HG03378 (cell line): ENCODE results near the gene ADTRP.

Experiments
- ATAC-seq: cut with Tn5 transposase; IDR thresholded peaks from one replicate; pipeline ENCODE4 v1.9.1; 2021; ENCODE audit warnings: mild to moderate bottlenecking, moderate library complexity; ENCODE audit not compliant: unreplicated experiment

ADTRP gene

DNA sequence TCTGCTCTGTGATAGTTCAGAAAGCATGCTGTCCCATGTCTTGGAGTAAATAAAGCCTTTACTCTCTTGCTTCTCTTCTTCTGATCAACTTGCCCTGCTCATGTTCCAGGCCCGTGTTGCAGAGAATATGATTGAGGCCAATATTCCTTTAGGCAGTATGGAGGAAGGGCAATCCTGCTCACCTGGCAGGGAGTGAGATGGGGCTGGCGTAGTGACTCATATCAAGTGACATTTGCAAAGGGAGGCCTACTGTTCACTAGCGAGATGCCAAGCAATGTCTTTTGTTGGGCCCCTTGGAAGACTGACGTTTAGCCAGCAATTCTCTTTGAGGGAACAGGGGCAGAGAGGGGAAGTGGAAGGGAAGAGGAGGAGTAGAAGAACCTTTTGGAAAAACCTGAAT lies 19.7 kb downstream of the ADTRP start:
- no peak for ATAC-seq

DNA sequence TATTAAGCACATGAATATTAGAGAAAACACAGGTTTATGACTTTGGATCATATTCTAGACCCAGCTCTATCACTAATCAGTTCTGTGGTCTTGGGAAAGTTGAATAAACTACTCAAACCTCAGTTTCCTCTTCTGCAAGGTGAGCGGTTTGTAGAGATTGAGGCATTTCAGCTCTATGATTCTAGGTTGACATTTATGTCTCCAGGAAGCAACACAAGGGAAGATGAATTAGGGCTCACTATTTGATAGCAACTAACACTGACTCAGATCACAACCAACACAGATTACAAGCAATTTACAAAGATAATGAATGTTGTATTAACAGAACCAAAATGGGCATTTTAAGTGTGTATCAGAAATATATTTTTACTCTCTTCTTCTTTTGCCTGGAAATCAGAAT lies 21.9 kb downstream of the ADTRP start:
- ATAC-seq, result no peak

DNA sequence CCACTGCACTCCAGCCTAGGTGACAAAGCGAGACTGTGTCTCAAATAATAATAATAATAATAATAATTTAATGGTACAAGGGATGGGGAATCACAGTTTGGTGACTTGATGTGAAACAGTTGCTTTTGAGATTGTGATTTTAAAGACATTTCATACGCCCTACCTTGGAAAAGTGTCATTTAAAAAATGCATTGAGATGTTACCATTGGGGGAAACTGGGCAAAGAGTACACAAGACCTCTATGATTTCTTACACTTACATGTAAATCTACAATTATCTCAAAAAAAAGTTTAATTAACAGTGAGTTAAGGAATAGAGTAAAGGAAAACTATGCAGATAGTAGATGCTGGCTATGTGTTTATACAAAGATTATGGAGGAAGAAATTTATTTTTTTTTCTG lies 22.3 kb downstream of the ADTRP start:
- ATAC-seq, result no peak

DNA sequence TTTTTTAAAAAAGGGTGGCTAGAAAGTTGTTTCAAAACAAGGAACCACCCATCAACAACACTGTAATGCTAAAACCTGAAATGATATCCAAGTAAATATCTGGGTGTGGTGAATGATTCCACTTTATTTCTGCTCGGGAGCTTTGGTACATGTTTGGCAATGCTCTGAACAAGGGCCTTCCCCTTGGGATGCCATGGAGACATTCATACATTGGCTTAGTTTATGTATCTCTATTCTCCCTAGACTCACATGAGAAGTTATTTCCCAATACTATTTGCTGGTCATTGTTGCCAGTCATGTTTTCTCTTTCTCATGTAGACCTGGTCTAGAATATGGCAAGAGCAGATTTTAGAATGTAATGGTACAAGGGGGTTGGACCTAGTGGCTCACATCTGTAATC lies 22.9 kb downstream of the ADTRP start:
- no peak for ATAC-seq

DNA sequence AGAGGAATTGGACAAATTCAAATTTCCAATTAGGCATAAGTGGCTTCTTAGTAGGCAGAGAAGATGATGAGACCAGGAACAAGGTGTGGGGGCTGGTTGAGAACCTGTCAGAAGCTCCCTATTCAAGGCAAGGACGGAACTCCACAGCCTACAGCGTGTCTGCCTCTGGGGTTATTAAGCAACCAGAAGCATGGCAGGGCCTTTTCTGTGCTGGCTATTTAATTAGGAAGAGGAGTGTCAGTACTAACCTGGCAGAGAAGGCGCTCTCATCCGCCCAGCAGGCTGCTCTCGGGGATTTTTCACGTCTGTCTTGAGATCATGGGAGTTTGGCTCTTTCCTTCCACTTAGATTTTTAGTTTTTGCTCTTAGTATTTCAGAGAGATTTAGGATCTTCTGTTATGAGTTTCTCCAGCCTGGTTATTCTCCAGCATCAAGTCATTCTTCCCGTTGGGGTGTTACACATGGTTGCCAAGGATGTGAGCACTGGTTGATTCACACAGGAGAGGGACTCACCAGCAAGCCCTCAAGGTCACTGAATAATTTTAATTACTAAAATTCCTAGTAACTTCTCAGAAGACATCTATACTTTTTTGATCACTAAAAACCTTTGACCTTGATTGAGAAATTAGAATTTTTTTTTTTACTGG lies 23.9 kb downstream of the ADTRP start:
- no peak for ATAC-seq

DNA sequence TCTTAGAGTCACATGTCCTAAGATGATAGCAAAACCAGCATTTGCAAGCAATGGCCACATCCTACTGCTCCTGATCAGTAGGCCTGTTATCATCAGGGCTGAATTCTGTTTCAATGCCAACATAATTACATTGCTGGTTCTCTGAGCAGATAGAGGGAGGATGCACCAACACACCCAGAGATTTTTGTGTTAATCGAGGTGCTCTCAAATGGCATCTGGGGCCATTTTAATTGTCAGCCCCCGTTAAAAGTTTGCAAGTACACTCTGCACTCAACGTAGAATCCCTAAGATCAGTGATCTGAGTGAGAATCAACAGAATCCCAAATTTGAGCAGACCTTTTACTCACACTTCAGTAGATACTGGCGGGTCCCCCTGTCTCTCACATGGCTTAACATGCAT lies 24.8 kb downstream of the ADTRP start:
- no peak for ATAC-seq

DNA sequence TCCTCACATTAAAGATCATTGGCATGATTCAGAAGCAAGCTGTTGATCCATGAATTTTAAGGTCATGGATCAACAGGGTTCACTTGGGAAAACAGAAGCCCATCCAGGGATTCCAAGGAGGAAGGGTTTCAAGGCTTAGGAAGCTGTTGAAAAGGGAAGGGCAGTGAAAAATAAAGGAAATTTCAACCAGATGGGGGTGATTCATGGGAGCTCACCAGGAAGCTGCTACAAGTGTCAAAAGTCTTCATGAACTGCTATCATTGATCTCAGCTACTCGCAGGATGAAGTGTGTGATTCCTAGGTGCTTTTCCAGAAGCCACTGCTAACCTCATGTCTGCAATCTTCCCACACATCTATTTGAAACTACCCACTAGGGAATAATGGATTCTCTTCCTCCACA lies 26.2 kb downstream of the ADTRP start:
- no peak for ATAC-seq

GRCh38 chr6:11750682-11751081 lies 27.9 kb downstream of the ADTRP start:
- ATAC-seq, result no peak

- ATAC-seq, result no peak
These were observed 29.9 kb downstream of the ADTRP start for GRCh38 chr6:11748591-11749210.

DNA sequence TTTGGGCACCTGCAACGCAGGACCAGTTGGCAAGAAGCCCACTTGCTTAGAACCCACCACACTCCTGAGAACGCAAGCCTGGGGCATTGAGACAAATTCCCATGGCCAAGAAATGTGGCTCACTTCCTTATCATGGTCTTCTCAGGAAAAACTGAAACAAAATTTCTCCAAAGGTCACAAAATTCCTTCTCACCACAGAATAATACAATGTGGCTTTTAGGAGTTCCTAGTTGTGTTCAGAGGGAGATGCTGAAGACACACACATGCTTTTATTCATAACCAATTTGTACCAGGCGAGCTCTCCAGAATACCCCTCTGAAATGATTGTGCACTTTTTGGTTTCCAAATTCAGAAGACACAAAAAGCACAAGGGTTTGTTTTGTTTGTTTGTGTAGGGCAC lies 31.6 kb downstream of the ADTRP start:
- ATAC-seq, result no peak

DNA sequence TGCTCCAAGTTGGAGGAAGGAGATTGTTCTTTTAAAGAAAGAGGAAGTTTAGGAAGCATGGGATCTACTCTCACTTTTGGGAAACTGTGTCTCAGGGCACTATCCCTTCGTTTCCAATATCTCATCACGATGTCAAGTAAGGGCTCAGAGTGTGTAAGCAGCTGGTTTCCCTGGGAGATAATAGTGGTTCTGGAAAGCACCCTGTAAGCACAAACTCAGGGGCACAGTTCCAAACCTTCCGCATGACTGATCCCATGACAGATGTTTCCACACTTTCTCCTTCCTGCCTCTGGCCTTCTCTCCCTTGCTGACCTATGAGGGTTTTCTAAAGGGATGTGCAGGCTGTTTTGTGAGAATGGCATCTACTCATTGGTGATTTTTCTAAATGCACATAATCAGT lies 33.9 kb downstream of the ADTRP start:
- no peak for ATAC-seq

DNA sequence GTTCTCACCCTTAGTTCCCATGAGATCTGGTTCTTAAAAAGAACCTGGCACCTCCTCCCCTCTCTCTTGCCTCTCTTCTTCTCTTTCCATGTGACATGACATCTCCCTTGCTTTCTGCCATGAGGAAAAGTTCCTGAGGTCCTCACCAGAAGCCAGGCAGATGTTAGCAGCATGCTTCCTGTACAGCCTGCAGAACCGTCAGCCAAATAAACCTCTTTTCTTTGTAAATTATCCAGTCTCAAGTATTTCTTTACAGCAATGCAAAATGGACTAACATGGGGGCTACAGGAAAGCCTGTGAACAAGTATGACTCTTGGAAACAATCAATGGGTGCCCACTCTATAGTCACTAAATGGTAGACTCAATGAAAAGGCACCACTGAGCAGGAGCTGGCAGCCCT lies 34.5 kb downstream of the ADTRP start:
- ATAC-seq, result no peak

DNA sequence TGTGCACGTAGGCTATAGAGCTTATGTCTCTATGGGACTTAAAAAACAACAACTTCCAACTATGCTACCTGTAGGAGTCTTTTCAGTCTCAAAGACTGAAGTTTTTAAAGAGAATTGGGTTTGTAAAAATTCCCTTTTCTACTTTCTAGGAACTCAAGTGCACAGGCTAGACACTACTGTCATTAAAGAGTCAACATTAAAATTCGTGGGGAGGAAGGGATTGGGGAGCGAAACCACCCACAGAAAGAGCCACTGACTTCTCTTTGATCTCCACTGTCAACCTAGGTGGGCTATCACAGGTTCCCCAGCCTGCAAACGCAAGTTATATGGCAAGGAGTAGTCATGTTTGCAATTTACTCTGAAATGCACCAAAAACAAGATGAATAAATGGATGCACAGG lies 37.7 kb downstream of the ADTRP start:
- no peak for ATAC-seq

DNA sequence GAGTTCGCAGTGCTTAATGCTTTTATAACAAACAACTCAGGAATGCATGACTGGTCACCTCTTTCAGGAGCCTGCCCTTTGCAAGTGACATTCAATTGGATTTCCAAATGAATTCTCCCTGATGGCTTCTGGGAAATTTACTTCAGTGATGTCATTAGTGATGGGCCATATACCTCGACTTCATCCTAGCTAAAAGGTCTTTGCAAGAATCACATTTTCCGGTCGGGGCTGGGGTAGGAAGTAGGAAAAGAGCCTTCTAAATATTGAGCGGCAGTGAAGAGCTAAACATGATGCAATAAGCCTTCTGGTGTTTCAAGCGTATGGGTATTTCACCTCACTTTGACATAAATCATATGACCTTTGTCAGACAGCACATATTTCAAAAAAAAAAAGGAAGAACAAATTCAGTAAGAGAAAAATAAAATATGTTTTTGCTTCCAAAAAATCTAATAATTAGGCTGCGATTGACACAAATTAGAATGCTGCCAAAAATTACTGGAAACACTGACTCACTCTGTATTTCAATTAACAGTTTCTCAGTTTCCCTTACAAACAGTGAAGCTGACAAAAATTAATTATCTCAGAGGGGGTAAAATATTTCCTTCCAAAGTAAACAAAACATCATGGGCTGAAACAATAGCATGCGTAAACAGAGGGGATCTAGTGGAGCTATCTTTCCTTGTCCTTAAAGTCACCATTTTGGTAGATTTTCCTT lies 39.8 kb downstream of the ADTRP start:
- no peak for ATAC-seq

DNA sequence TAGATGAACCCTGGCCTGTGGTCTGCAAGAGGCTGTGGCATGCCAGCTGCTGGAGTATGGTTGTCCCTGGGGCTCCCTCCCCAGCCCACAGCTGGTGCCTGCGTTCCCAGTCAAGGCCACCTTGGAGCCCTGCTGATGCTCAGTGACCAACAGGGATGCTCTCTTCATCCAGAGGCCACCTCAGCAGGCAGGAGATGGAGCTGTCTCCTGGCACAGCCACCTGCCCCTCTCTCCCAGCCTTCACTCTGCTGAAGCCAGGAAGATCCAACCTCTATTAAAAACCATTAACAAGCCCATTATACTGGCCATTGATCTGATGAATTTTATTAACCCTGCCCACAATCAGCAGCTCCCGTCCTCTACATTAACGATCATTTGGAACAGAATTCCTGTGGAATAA lies 40.4 kb downstream of the ADTRP start:
- no peak for ATAC-seq

DNA sequence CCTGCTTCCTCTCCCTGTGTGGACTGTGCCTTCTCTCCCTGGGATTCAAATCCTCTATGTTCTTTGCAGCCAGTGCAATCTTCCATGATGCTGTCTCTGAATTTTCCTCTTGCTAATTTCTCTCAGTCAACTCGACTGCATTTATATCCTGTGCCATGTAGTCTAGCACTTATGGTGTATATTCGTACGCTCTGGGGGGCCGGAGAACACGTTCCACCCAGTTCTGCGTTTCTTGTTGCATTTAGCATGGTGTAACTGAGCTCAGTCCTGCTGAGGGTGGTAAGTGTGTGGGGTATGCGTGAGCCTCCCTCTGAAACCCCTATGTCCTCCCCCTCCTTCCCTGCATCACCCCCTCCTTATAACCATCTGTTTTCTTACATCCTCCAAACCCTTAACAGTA lies 42.0 kb downstream of the ADTRP start:
- ATAC-seq, result no peak

DNA sequence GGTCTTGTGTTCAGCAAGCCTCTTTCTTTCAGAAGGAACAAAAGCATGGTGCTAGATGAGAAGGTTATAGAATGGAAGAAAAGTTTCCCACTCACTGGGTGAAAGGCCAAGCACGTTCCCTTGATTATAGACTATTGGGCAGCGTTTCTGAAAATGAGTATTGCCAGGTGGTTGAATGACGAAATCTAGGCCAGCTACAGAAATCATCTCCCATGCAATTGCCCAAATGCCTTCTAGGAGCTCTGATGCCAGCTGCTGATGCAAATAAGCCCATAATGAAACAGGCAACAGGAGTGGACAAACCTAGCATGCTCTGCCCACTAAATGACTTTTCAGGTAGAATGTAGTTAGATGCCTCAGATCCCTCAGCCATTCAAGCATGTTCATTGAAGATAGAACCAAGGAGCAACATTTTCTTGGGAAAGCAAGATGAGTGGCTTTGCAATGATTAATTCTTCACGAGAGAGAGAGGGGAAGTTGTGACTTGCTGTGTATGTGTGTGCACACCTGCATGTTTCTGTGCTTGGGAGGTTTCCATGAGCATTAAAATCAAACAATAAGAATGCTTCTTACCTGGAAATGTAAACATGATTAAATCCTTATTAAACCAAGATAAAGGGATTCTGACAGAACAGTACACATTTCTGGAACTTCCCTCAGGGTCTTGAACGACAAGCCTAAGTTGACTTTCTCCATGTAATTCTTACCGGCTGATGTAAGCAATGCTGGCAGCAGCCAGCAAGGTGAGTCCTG lies 43.6 kb downstream of the ADTRP start:
- ATAC-seq, result no peak

DNA sequence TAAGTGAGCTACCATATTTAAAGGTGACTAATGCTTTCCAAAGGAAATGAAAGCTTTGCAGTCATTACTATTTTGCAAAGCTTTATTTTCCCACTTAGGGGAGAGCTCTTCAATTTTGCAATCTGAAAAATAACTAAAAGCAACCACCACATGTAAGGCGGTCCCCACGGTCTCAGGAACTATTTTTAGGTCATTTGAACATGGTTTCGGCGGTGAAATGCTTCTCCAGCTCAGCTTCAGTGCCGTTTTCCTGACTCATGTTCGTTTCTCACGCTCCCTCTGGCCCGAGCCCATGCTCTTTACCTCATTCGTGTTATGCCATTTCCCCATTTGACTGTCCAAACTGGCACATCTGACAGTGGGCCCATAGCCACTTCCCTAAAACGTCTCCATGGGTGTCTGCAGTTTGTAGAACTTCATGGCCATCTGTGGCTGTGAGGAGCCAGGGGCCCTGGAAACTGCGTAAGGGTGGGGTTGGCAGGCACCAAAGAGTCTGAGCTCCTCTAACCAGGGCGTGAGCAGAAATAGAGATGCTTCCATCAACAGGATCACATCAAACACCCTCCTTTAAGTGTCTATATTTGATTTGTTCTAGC lies 46.5 kb downstream of the ADTRP start:
- ATAC-seq, result peak; percentile 82

DNA sequence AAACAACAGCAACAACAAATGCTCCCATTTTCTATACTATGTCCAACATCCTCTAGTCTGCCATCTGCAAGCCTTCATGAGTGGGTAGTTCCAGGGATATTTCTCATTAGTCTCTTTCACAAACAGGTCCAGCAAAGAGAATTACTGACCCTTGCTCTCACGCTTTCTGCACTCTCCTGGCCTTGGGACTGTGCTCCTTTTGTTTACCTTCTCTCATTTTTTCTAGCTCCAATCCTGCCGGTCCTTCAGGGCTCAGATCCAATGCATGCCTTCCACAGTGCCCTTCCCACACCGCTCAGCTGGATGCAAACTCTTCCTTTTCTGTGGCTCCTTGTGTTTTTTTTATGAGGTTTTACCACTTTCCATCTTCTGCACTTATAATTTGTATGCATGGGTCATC lies 47.2 kb downstream of the ADTRP start:
- ATAC-seq, result no peak

GRCh38 chr6:11730641-11731040 lies 48.0 kb downstream of the ADTRP start:
- no peak for ATAC-seq

- ATAC-seq, result no peak
These were observed 49.5 kb downstream of the ADTRP start for GRCh38 chr6:11729076-11729475.
